SK-N-SH (cell line): ENCODE results near the gene CABP5. TPM values are rescaled to one million over a fixed set of nuclear protein-coding genes. Genes with fewer than 3 reads are reported as not detected.

Source experiments
- CTCF ChIA-PET: fragments of 300-600, 350-600 bp; formaldehyde crosslinking; extraction: SDS; loops from one replicate; lab custom pipeline; 2021; lab: Yijun Ruan, JAX
- POLR2A ChIA-PET: fragments of 350-600 bp; sonication (Branson Sonifier 250); formaldehyde crosslinking; extraction: SDS; loops from one replicate; lab custom pipeline; 2020; ENCODE audit warnings: antibody characterized with exemption, inconsistent platforms; lab: Yijun Ruan, JAX
- DNase-seq: peaks from one replicate; pipeline ENCODE4 v3.0.0; 2012
- H2AFZ ChIP-seq: fragments of 200-600 bp; sonication (generic); 2 replicates; pipeline ENCODE4 v1.8.1; 2016; ENCODE audit warnings: antibody characterized with exemption, mild to moderate bottlenecking, low read depth
- H3F3A ChIP-seq: fragments of 200-600 bp; sonication (generic); replicated peaks from 2 replicates; pipeline ENCODE3; 2016; ENCODE audit warnings: antibody characterized with exemption, mild to moderate bottlenecking; ENCODE audit not compliant: insufficient read depth
- H3K27ac ChIP-seq, 2 experiments: fragments of 200-500 bp in 1 of 2; fragments of 200-600 bp in 1 of 2; sonication (Bioruptor generic) in 1 of 2; sonication (generic), shearing (Covaris generic) in 1 of 2; 2 replicates each; pipeline versions ENCODE4 v1.5.1 to v1.6.1; 2014 to 2016; ENCODE audit warnings: low read depth in 2 of 2, inconsistent platforms in 1 of 2, low read length in 1 of 2, mild to moderate bottlenecking in 1 of 2, mixed read lengths in 1 of 2
- H3K27me3 ChIP-seq: fragments of 200-600 bp; sonication (generic), shearing (Covaris generic); 2 replicates; pipeline ENCODE4 v1.6.1; 2016; ENCODE audit warnings: mixed run types; ENCODE audit not compliant: insufficient read depth
- H3K36me3 ChIP-seq, 2 experiments: fragments of 200-500 bp in 1 of 2; fragments of 200-600 bp in 1 of 2; sonication (Bioruptor generic) in 1 of 2; sonication (generic) in 1 of 2; replicated peaks in 1 of 2; 2 replicates each; pipeline versions ENCODE3 to v1.5.1; 2014 to 2016; ENCODE audit warnings: low read length in 1 of 2, mild to moderate bottlenecking in 1 of 2; ENCODE audit not compliant: insufficient read depth in 2 of 2, control insufficient read depth in 1 of 2
- H3K4me1 ChIP-seq, 2 experiments: fragments of 200-500 bp in 1 of 2; fragments of 200-600 bp in 1 of 2; sonication (Bioruptor generic) in 1 of 2; sonication (generic), shearing (Covaris generic) in 1 of 2; 2 replicates each; pipeline versions ENCODE4 v1.5.1 to v1.6.1; 2014 to 2016; ENCODE audit warnings: low read depth in 1 of 2, low read length in 1 of 2, mixed run types in 1 of 2; ENCODE audit not compliant: insufficient read depth in 2 of 2, control insufficient read depth in 1 of 2
- H3K4me2 ChIP-seq: fragments of 200-600 bp; sonication (generic), shearing (Covaris generic); 2 replicates; pipeline ENCODE4 v1.6.1; 2017; ENCODE audit warnings: mixed run types
- H3K4me3 ChIP-seq, 2 experiments: fragments of 200-500 bp in 1 of 2; fragments of 200-600 bp in 1 of 2; sonication (Bioruptor generic) in 1 of 2; sonication (generic), shearing (Covaris generic) in 1 of 2; 2 replicates each; pipeline versions ENCODE4 v1.5.1 to v1.8.1; 2014 to 2016; ENCODE audit warnings: low read depth in 2 of 2, inconsistent platforms in 1 of 2, low read length in 1 of 2, mild to moderate bottlenecking in 1 of 2, mixed read lengths in 1 of 2, moderate library complexity in 1 of 2
- H3K79me2 ChIP-seq: fragments of 200-600 bp; sonication (generic); 2 replicates; pipeline ENCODE4 v1.8.1; 2017; ENCODE audit warnings: mild to moderate bottlenecking; ENCODE audit not compliant: insufficient read depth
- H3K9ac ChIP-seq: fragments of 200-600 bp; sonication (generic); 2 replicates; pipeline ENCODE4 v1.6.1; 2017; ENCODE audit warnings: mixed run types
- H3K9me2 ChIP-seq: fragments of 200-600 bp; sonication (generic); 2 replicates; pipeline ENCODE4 v1.6.1; 2017; ENCODE audit warnings: mixed run types
- H3K9me3 ChIP-seq: fragments of 200-600 bp; sonication (generic); 2 replicates; pipeline ENCODE4 v1.6.1; 2017; ENCODE audit warnings: mixed run types, mild to moderate bottlenecking, moderate library complexity
- H4K20me1 ChIP-seq: fragments of 200-600 bp; sonication (generic); 2 replicates; pipeline ENCODE4 v1.6.1; 2017; ENCODE audit warnings: mild to moderate bottlenecking, mixed run types; ENCODE audit not compliant: insufficient read depth
- ELF1 ChIP-seq: IDR thresholded peaks from 2 replicates; pipeline ENCODE4 v1.4.0; 2012
- EP300 ChIP-seq, 2 experiments: IDR thresholded peaks; 2 replicates each; pipeline versions ENCODE4 v1.4.0 to v1.6.1; 2012; ENCODE audit warnings: borderline replicate concordance in 1 of 2, low read depth in 1 of 2, low read length in 1 of 2
- EZH2phosphoT487 ChIP-seq: fragments of 200-600 bp; sonication (generic); IDR thresholded peaks from 2 replicates; pipeline ENCODE4 v1.6.1; 2017; ENCODE audit warnings: low read depth, mixed run types, mild to moderate bottlenecking, antibody characterized with exemption, moderate library complexity, borderline replicate concordance
- FOXM1 ChIP-seq: IDR thresholded peaks from 2 replicates; pipeline ENCODE4 v1.4.0; 2012; ENCODE audit warnings: low read depth, mild to moderate bottlenecking
- GATA2 ChIP-seq: sonication (generic); formaldehyde crosslinking; IDR thresholded peaks from 2 replicates; pipeline ENCODE4 v1.5.0; 2020; ENCODE audit warnings: mild to moderate bottlenecking, missing genetic modification reagents
- MEF2A ChIP-seq: IDR thresholded peaks from 2 replicates; pipeline ENCODE4 v1.4.0; 2012; ENCODE audit warnings: low read depth, borderline replicate concordance
- NRF1 ChIP-seq: IDR thresholded peaks from 2 replicates; pipeline ENCODE4 v1.6.1; 2012; ENCODE audit warnings: low read depth, mild to moderate bottlenecking, low read length
- RXRA ChIP-seq: IDR thresholded peaks from 2 replicates; pipeline ENCODE4 v1.4.0; 2012; ENCODE audit warnings: low read depth, mild to moderate bottlenecking, borderline replicate concordance
- SMC3 ChIP-seq: IDR thresholded peaks from 2 replicates; pipeline ENCODE4 v1.6.1; 2012; ENCODE audit warnings: low read depth, low read length, improper control_type of control experiment
- TCF12 ChIP-seq: IDR thresholded peaks from 2 replicates; pipeline ENCODE4 v1.4.0; 2012
- YY1 ChIP-seq: IDR thresholded peaks from 2 replicates; pipeline ENCODE4 v1.4.0; 2012; ENCODE audit warnings: low read depth, mild to moderate bottlenecking
- WGBS: methylation state at CpG from one replicate; pipeline ENCODE4 v1.1.6; 2017; ENCODE audit warnings: low lambda C conversion rate; 5-methylcytosine and 5-hydroxymethylcytosine counted together
- polyA plus RNA-seq, 3 experiments: library from polyadenylated mRNA; depleted of rRNA; stranded (reverse); fragments of >200 nt; gene quantifications; 2 replicates each; pipeline ENCODE4 v1.2.3, GENCODE V29; 2012
- TF ChIP-seq, protein P1 (sequence below): IDR thresholded peaks from 2 replicates; pipeline ENCODE4 v1.6.1; 2012; ENCODE audit warnings: mild to moderate bottlenecking, low read depth, low read length, moderate library complexity
- TF ChIP-seq, protein P2 (sequence below): fragments of 150-350 bp; IDR thresholded peaks from 2 replicates; pipeline ENCODE4 v1.6.1; 2016; ENCODE audit warnings: mild to moderate bottlenecking, low read depth, low read length
- TF ChIP-seq, protein P3 (sequence below): IDR thresholded peaks from 2 replicates; pipeline ENCODE4 v1.4.0; 2012; ENCODE audit warnings: low read depth, borderline replicate concordance
- TF ChIP-seq, protein P4 (sequence below): IDR thresholded peaks from 2 replicates; pipeline ENCODE4 v1.4.0; 2012; ENCODE audit warnings: low read depth

CABP5 gene
- polyA plus RNA-seq, 1 of the 3 experiments (the other 2 are of a cell fraction) = not detected

DNA sequence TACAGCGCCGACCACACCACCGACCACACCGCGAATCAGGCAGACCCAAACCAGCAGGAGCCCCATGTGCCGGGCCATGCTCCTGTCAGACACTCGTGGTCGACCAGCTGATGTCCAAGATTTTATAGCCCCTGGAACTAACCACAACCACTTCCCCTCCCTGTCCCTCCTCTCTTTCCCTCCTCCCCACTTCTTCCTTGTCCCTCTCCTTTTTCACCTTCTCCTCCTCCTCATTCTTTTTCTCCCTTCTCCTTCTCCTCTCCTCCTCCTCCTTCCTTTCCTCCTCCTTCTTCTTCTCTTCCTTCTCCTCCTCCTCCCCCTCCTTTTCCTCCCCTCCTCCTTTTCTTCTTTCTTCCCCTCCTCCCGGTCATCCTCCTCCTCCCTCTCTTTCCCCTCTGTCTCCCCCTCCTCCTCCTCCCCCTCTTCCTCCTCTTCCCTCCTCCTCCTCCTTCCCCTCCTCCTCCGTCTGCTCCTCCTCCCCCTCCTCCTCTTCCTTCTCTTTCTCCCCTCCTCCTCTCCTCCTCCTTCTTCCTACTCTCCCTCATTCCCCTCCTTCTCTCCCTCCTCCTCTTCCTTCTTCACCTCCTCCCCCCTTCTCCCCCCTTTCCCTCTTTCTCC lies 52.6 kb downstream of the CABP5 start:
- Histone ChIP-seq H3K4me1 (no peaks in the 10 kb centered on the region), H3K4me2 (no peak overlapping the region), H3K9ac (no peak overlapping the region), H3K27me3 (peaks cover 34% of the 10 kb centered on the region), H2AFZ (no peak overlapping the region), H3K9me3 (no peaks in the 10 kb centered on the region), H3K4me3 (no peak overlapping the region), H3K79me2 (no peaks in the 10 kb centered on the region), H4K20me1 (no peaks in the 10 kb centered on the region), H3K27ac (no peak overlapping the region), H3K9me2 (no peaks in the 10 kb centered on the region), H3F3A (no peaks in the 10 kb centered on the region), H3K36me3 (no peaks in the 10 kb centered on the region)
- TF ChIP-seq EP300 (IDR thresholded peaks at IDR 0.05; ENCODE audit: borderline replicate concordance in 1 of 2, low read depth in 1 of 2, low read length in 1 of 2) = no peak
- no peak for TF ChIP-seq EZH2phosphoT487
- no peak for TF ChIP-seq ELF1
- no peak for TF ChIP-seq YY1
- TF ChIP-seq SMC3 = no peak
- no peak for TF ChIP-seq FOXM1
- TF ChIP-seq, protein P1, sequence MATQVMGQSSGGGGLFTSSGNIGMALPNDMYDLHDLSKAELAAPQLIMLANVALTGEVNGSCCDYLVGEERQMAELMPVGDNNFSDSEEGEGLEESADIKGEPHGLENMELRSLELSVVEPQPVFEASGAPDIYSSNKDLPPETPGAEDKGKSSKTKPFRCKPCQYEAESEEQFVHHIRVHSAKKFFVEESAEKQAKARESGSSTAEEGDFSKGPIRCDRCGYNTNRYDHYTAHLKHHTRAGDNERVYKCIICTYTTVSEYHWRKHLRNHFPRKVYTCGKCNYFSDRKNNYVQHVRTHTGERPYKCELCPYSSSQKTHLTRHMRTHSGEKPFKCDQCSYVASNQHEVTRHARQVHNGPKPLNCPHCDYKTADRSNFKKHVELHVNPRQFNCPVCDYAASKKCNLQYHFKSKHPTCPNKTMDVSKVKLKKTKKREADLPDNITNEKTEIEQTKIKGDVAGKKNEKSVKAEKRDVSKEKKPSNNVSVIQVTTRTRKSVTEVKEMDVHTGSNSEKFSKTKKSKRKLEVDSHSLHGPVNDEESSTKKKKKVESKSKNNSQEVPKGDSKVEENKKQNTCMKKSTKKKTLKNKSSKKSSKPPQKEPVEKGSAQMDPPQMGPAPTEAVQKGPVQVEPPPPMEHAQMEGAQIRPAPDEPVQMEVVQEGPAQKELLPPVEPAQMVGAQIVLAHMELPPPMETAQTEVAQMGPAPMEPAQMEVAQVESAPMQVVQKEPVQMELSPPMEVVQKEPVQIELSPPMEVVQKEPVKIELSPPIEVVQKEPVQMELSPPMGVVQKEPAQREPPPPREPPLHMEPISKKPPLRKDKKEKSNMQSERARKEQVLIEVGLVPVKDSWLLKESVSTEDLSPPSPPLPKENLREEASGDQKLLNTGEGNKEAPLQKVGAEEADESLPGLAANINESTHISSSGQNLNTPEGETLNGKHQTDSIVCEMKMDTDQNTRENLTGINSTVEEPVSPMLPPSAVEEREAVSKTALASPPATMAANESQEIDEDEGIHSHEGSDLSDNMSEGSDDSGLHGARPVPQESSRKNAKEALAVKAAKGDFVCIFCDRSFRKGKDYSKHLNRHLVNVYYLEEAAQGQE = no peak
- TF ChIP-seq GATA2 (CRISPR knock-in tag) = no peak
- TF ChIP-seq NRF1 = no peak
- TF ChIP-seq, protein P2, sequence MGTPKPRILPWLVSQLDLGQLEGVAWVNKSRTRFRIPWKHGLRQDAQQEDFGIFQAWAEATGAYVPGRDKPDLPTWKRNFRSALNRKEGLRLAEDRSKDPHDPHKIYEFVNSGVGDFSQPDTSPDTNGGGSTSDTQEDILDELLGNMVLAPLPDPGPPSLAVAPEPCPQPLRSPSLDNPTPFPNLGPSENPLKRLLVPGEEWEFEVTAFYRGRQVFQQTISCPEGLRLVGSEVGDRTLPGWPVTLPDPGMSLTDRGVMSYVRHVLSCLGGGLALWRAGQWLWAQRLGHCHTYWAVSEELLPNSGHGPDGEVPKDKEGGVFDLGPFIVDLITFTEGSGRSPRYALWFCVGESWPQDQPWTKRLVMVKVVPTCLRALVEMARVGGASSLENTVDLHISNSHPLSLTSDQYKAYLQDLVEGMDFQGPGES = no peak
- TF ChIP-seq, protein P3, sequence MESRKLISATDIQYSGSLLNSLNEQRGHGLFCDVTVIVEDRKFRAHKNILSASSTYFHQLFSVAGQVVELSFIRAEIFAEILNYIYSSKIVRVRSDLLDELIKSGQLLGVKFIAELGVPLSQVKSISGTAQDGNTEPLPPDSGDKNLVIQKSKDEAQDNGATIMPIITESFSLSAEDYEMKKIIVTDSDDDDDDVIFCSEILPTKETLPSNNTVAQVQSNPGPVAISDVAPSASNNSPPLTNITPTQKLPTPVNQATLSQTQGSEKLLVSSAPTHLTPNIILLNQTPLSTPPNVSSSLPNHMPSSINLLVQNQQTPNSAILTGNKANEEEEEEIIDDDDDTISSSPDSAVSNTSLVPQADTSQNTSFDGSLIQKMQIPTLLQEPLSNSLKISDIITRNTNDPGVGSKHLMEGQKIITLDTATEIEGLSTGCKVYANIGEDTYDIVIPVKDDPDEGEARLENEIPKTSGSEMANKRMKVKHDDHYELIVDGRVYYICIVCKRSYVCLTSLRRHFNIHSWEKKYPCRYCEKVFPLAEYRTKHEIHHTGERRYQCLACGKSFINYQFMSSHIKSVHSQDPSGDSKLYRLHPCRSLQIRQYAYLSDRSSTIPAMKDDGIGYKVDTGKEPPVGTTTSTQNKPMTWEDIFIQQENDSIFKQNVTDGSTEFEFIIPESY = no peak
- no peak for TF ChIP-seq RXRA
- no peak for TF ChIP-seq TCF12
- TF ChIP-seq, protein P4, sequence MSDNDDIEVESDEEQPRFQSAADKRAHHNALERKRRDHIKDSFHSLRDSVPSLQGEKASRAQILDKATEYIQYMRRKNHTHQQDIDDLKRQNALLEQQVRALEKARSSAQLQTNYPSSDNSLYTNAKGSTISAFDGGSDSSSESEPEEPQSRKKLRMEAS = no peak
- TF ChIP-seq MEF2A = no peak
- DNase-seq = no peak
- ChIA-PET CTCF (no interaction called here), POLR2A (no interaction called here)
- 6% methylated on average over 10 of the region's 10 CpGs for WGBS

Other genes with a start within 250 kb of the CABP5 start
- gene TPRX1, start 239.5 kb downstream of the CABP5 start, polyA plus RNA-seq (2012; rRNA removed) = not detected in 2 replicates
- not detected in 2 replicates for gene CRX, start 222.1 kb downstream of the CABP5 start, polyA plus RNA-seq (2012; rRNA removed)
- not detected in 2 replicates for gene TPRX2, start 184.8 kb downstream of the CABP5 start, polyA plus RNA-seq (2012; rRNA removed)
- not detected in 2 replicates for gene SULT2A1, start 157.8 kb downstream of the CABP5 start, polyA plus RNA-seq (2012; rRNA removed)
- gene BSPH1, start 51.9 kb downstream of the CABP5 start, polyA plus RNA-seq (2012; rRNA removed) = not detected in 2 replicates
- gene ELSPBP1, start 49.4 kb downstream of the CABP5 start, polyA plus RNA-seq (2012; rRNA removed) = not detected in 2 replicates
- 6.0 and 6.1 TPM in 2 replicates for gene PLA2G4C, start 66.7 kb upstream of the CABP5 start, polyA plus RNA-seq (2012; rRNA removed)
- gene LIG1, start 126.3 kb upstream of the CABP5 start, polyA plus RNA-seq (2012; rRNA removed) = 39.6 and 53.0 TPM in 2 replicates
- gene ZSWIM9, start 126.6 kb upstream of the CABP5 start, polyA plus RNA-seq (2012; rRNA removed) = 1.3 and 2.2 TPM in 2 replicates
- 16.4 and 21.7 TPM in 2 replicates for gene CARD8, start 211.8 kb upstream of the CABP5 start, polyA plus RNA-seq (2012; rRNA removed)
- gene ZNF114, start 226.0 kb upstream of the CABP5 start, polyA plus RNA-seq (2012; rRNA removed) = 0.47 and 0.61 TPM in 2 replicates